Fibroblast of villous mesenchyme (primary cell): ENCODE measurements around the gene TM9SF3. TPM values are rescaled to one million over a fixed set of nuclear protein-coding genes. Genes with fewer than 3 reads are reported as not detected.

Experiments
- DNase-seq: peaks from one replicate; pipeline ENCODE4 v3.0.0-alpha.2; 2010; ENCODE audit warnings: low read depth
- H3K4me3 ChIP-seq: 2 replicates; pipeline ENCODE4 v1.5.1; 2011; ENCODE audit warnings: low read depth, mild to moderate bottlenecking, low read length
- total RNA-seq: library from RNA; depleted of rRNA; stranded (reverse); fragments of >200 nt; gene quantifications from 2 replicates; pipeline ENCODE4 v1.2.3, GENCODE V29; 2012
- TF ChIP-seq, protein P1 (sequence below): IDR thresholded peaks from 2 replicates; pipeline ENCODE4 v1.5.1; 2012; ENCODE audit warnings: low read depth, mild to moderate bottlenecking, low read length; ENCODE audit not compliant: insufficient read depth

The TM9SF3 gene
- total RNA-seq, 1 donor, result 147 TPM

GRCh38 chr10:96505150-96506136 lies 81.4 kb downstream of the TM9SF3 start:
- H3K4me3 ChIP-seq, result no peak overlapping the region
- TF ChIP-seq, protein P1, sequence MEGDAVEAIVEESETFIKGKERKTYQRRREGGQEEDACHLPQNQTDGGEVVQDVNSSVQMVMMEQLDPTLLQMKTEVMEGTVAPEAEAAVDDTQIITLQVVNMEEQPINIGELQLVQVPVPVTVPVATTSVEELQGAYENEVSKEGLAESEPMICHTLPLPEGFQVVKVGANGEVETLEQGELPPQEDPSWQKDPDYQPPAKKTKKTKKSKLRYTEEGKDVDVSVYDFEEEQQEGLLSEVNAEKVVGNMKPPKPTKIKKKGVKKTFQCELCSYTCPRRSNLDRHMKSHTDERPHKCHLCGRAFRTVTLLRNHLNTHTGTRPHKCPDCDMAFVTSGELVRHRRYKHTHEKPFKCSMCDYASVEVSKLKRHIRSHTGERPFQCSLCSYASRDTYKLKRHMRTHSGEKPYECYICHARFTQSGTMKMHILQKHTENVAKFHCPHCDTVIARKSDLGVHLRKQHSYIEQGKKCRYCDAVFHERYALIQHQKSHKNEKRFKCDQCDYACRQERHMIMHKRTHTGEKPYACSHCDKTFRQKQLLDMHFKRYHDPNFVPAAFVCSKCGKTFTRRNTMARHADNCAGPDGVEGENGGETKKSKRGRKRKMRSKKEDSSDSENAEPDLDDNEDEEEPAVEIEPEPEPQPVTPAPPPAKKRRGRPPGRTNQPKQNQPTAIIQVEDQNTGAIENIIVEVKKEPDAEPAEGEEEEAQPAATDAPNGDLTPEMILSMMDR, result no peak
- no peak for DNase-seq

DNA sequence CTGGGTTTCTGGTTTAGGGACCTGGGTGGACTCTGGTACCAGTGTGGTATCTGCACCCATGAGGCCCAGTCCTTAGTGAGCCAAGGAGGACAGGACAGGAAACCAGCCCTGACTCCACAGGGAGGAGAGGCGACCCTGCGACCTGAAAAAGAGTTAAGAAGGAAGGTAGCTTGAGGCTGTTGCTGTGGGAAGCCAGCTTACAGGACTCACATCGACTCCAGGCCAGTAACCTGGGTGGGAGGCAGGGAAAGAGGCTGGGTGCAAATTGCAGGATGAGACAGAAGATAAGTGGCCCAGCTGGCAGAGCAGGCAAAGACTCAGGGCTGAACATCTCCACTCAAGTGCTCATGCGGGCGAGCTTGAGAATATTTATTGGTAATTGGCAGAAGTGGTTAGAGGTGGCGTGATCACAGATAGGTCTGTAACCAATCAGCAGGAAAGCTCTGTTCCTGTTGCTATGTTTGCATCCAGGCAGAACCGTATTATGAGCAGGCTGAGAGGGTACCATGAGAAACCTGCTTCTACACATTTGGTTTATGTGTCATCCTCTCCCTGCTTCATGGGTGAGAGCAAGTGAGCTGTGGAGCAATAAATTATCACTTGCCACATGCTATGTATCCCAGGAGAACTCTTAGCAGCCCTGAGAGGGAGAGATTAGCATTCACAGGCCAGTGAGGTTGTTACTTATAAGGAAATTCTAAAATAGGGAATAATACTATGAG lies 84.1 kb downstream of the TM9SF3 start:
- TF ChIP-seq, protein P1, result no peak
- H3K4me3 ChIP-seq, result no peak overlapping the region
- no peak for DNase-seq

DNA sequence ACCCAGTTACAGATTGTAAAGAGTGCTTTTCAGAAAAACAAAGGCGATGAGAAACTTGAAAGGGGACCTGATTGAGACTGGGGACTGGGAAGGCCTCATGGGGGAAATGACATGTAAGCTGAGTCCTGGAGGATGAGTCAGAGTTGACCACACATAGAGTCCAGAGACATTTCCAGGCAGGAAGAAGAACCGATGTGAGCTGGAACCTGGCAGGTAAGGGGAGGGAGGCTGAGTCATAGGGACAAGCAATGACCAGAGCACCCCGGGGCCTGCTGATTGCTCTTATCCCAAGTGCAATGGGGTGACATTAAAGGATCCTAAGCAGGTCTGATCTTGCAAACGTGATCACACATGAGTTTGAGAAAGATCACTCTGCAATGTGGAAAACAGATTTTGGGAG lies 84.8 kb downstream of the TM9SF3 start:
- TF ChIP-seq, protein P1, result no peak
- no peak overlapping the region for H3K4me3 ChIP-seq
- DNase-seq, result no peak

DNA sequence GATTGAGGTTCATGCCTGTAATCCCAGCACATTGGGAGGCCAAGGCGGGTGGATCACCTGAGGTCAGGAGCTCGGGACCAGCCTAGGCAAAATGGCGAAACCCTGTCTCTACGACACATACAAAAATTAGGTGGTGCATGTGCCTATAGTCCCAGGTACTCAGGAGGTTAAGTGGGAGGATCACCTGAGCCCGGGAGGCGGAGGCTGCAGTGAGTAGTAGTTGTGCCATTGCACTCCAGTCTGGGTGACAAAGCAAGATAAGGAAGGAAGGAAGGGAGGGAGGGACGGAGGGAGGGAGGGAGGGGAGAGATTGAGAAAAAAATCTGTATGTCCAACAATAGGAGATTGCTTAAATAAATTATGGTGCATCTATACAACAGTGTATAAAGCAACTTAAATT lies 86.3 kb downstream of the TM9SF3 start:
- H3K4me3 ChIP-seq, result no peak overlapping the region
- TF ChIP-seq, protein P1, result no peak
- no peak for DNase-seq

DNA sequence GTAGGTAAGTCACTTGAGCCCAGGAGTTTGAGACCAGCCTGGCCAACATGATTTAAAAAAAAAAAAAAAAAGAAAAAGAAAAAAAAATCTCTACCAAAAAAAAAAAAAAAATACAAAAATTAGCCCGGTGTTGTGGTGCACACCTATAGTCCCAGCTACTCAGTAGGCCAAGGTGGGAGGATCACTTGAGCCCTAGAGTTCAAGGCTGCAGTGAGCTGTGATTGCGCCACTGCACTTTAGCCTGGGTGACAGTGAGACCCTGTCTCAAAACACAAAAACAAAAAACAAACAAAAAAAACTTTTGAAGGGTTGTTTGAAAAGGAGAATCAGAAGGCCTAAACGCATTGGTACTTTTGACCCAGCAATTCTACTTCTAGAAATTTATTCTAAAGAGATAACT lies 86.8 kb downstream of the TM9SF3 start:
- DNase-seq, result no peak
- H3K4me3 ChIP-seq, result no peak overlapping the region
- TF ChIP-seq, protein P1, result no peak

DNA sequence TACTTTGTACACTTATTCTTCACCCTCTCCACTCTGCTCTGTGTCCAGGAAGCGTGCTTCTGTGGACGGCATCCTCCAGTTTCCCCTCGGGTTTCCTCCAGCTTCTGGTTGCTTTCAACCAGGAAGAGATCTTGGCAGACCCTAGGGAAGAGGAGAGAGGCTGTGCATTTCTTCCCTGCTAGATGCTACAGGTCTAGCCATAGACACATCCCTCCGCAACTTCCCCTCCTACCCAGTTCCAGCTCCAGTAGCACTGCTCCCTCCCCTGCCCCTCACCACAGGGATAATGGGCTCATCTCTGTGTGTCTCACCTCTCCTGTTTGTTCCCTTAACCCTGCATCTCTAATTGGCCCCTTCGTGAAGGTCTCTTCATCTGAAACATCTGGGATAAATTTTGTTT lies 89.4 kb downstream of the TM9SF3 start:
- no peak overlapping the region for H3K4me3 ChIP-seq
- TF ChIP-seq, protein P1, result no peak
- DNase-seq, result no peak
